Measurements from ENCODE around the gene ANXA11. TPM values are rescaled to one million over a fixed set of nuclear protein-coding genes. Genes with fewer than 3 reads are reported as not detected.
"Not testable (repeated sequence)": the region's sequence is repeated elsewhere in the genome, so short reads cannot be mapped to it uniquely, and the experiment has no call there.

ANXA11 gene
- total and polyA plus RNA-seq, 2 donors (not counting 1 experiment from before 2014, with no cell fraction given) = 124 to 206 TPM

- no peak for DNase-seq (ENCODE audit: low read depth in 2 of 2)
- Histone ChIP-seq H3K36me3 (ENCODE audit: control insufficient read depth, insufficient read depth, low read length) (no peaks in the 10 kb centered on the region), H3K27ac (ENCODE audit: insufficient read depth, low read length) (no peak overlapping the region), H3K9ac (ENCODE audit: insufficient read depth, low read length) (no peak overlapping the region), H3K4me2 (ENCODE audit: extremely low read depth, insufficient read depth, low read length) (no peak overlapping the region), H2AFZ (ENCODE audit: low read length) (no peak overlapping the region), H3K79me2 (ENCODE audit: control insufficient read depth, insufficient read depth, low read length) (no peaks in the 10 kb centered on the region), H3K4me1 (ENCODE audit: control insufficient read depth, extremely low read depth, insufficient read depth, low read length) (no peaks in the 10 kb centered on the region), H3K9me3 (ENCODE audit: control insufficient read depth, insufficient read depth, low read depth, low read length) (no peaks in the 10 kb centered on the region), H3K4me3 (replicated peaks in 1 of 4; ENCODE audit: control extremely low read depth in 1 of 4, insufficient read depth in 1 of 4, low read depth in 3 of 4, low read length in 4 of 4) (no peak overlapping the region), H3K27me3 (ENCODE audit: control insufficient read depth, insufficient read depth, low read length) (peaks cover 2% of the 10 kb centered on the region), H4K20me1 (ENCODE audit: control insufficient read depth, extremely low read depth, insufficient read depth, low read length) (no peaks in the 10 kb centered on the region)
- TF ChIP-seq CTCF (conservative IDR thresholded peaks at IDR 0.05 in 1 of 2, IDR thresholded peaks at IDR 0.05 in 1 of 2; ENCODE audit: low read depth in 1 of 2, low read length in 2 of 2) (no peak), EZH2 (IDR thresholded peaks at IDR 0.05; ENCODE audit: low read length, missing control alignments) (no peak)
These were observed 47.1 kb upstream of the ANXA11 start for GRCh38 chr10:80252296-80252887.

GRCh38 chr10:80251703-80252280 is 46.5 kb upstream of the ANXA11 start:
- H3K4me2 ChIP-seq (ENCODE audit: extremely low read depth, insufficient read depth, low read length); H3K36me3 ChIP-seq (ENCODE audit: control insufficient read depth, insufficient read depth, low read length); H3K4me1 ChIP-seq (ENCODE audit: control insufficient read depth, extremely low read depth, insufficient read depth, low read length); H3K9ac ChIP-seq (ENCODE audit: insufficient read depth, low read length); H3K27me3 ChIP-seq (ENCODE audit: control insufficient read depth, insufficient read depth, low read length); H3K79me2 ChIP-seq (ENCODE audit: control insufficient read depth, insufficient read depth, low read length); H2AFZ ChIP-seq (ENCODE audit: low read length); H3K27ac ChIP-seq (ENCODE audit: insufficient read depth, low read length); H3K4me3 ChIP-seq (replicated peaks in 1 of 4; ENCODE audit: control extremely low read depth in 1 of 4, insufficient read depth in 1 of 4, low read depth in 3 of 4, low read length in 4 of 4); H3K9me3 ChIP-seq (ENCODE audit: control insufficient read depth, insufficient read depth, low read depth, low read length); H4K20me1 ChIP-seq (ENCODE audit: control insufficient read depth, extremely low read depth, insufficient read depth, low read length); DNase-seq (ENCODE audit: low read depth in 2 of 2): not testable (repeated sequence)

GRCh38 chr10:80250399-80250798 is 45.1 kb upstream of the ANXA11 start:
- not testable (repeated sequence) for H4K20me1 ChIP-seq (ENCODE audit: control insufficient read depth, extremely low read depth, insufficient read depth, low read length); H3K36me3 ChIP-seq (ENCODE audit: control insufficient read depth, insufficient read depth, low read length); H3K4me1 ChIP-seq (ENCODE audit: control insufficient read depth, extremely low read depth, insufficient read depth, low read length); H3K4me2 ChIP-seq (ENCODE audit: extremely low read depth, insufficient read depth, low read length); H3K9ac ChIP-seq (ENCODE audit: insufficient read depth, low read length); H3K79me2 ChIP-seq (ENCODE audit: control insufficient read depth, insufficient read depth, low read length); H3K9me3 ChIP-seq (ENCODE audit: control insufficient read depth, insufficient read depth, low read depth, low read length); DNase-seq (ENCODE audit: low read depth in 2 of 2); H3K27ac ChIP-seq (ENCODE audit: insufficient read depth, low read length); H3K4me3 ChIP-seq (replicated peaks in 1 of 4; ENCODE audit: control extremely low read depth in 1 of 4, insufficient read depth in 1 of 4, low read depth in 3 of 4, low read length in 4 of 4); H2AFZ ChIP-seq (ENCODE audit: low read length); H3K27me3 ChIP-seq (ENCODE audit: control insufficient read depth, insufficient read depth, low read length)

- H3K79me2 ChIP-seq (ENCODE audit: control insufficient read depth, insufficient read depth, low read length); H3K27me3 ChIP-seq (ENCODE audit: control insufficient read depth, insufficient read depth, low read length); H3K9ac ChIP-seq (ENCODE audit: insufficient read depth, low read length); H4K20me1 ChIP-seq (ENCODE audit: control insufficient read depth, extremely low read depth, insufficient read depth, low read length); H3K9me3 ChIP-seq (ENCODE audit: control insufficient read depth, insufficient read depth, low read depth, low read length); DNase-seq (ENCODE audit: low read depth in 2 of 2); H3K4me3 ChIP-seq (replicated peaks in 1 of 4; ENCODE audit: control extremely low read depth in 1 of 4, insufficient read depth in 1 of 4, low read depth in 3 of 4, low read length in 4 of 4); H3K4me1 ChIP-seq (ENCODE audit: control insufficient read depth, extremely low read depth, insufficient read depth, low read length); H3K27ac ChIP-seq (ENCODE audit: insufficient read depth, low read length); H3K36me3 ChIP-seq (ENCODE audit: control insufficient read depth, insufficient read depth, low read length); H2AFZ ChIP-seq (ENCODE audit: low read length); H3K4me2 ChIP-seq (ENCODE audit: extremely low read depth, insufficient read depth, low read length): not testable (repeated sequence)
These were observed 44.6 kb upstream of the ANXA11 start for GRCh38 chr10:80249906-80250305.

- H3K4me2 ChIP-seq (ENCODE audit: extremely low read depth, insufficient read depth, low read length); H3K4me3 ChIP-seq (replicated peaks in 1 of 4; ENCODE audit: control extremely low read depth in 1 of 4, insufficient read depth in 1 of 4, low read depth in 3 of 4, low read length in 4 of 4); H3K9me3 ChIP-seq (ENCODE audit: control insufficient read depth, insufficient read depth, low read depth, low read length); H2AFZ ChIP-seq (ENCODE audit: low read length); H3K27ac ChIP-seq (ENCODE audit: insufficient read depth, low read length); H3K4me1 ChIP-seq (ENCODE audit: control insufficient read depth, extremely low read depth, insufficient read depth, low read length); H3K79me2 ChIP-seq (ENCODE audit: control insufficient read depth, insufficient read depth, low read length); H3K27me3 ChIP-seq (ENCODE audit: control insufficient read depth, insufficient read depth, low read length); H4K20me1 ChIP-seq (ENCODE audit: control insufficient read depth, extremely low read depth, insufficient read depth, low read length); H3K9ac ChIP-seq (ENCODE audit: insufficient read depth, low read length); DNase-seq (ENCODE audit: low read depth in 2 of 2); H3K36me3 ChIP-seq (ENCODE audit: control insufficient read depth, insufficient read depth, low read length): not testable (repeated sequence)
These were observed 42.3 kb upstream of the ANXA11 start for GRCh38 chr10:80247611-80248010.

- H3K79me2 ChIP-seq (ENCODE audit: control insufficient read depth, insufficient read depth, low read length); H3K9me3 ChIP-seq (ENCODE audit: control insufficient read depth, insufficient read depth, low read depth, low read length); H4K20me1 ChIP-seq (ENCODE audit: control insufficient read depth, extremely low read depth, insufficient read depth, low read length); H3K27ac ChIP-seq (ENCODE audit: insufficient read depth, low read length); H3K9ac ChIP-seq (ENCODE audit: insufficient read depth, low read length); H3K4me3 ChIP-seq (replicated peaks in 1 of 4; ENCODE audit: control extremely low read depth in 1 of 4, insufficient read depth in 1 of 4, low read depth in 3 of 4, low read length in 4 of 4); H3K4me1 ChIP-seq (ENCODE audit: control insufficient read depth, extremely low read depth, insufficient read depth, low read length); H3K27me3 ChIP-seq (ENCODE audit: control insufficient read depth, insufficient read depth, low read length); H2AFZ ChIP-seq (ENCODE audit: low read length); DNase-seq (ENCODE audit: low read depth in 2 of 2); H3K4me2 ChIP-seq (ENCODE audit: extremely low read depth, insufficient read depth, low read length); H3K36me3 ChIP-seq (ENCODE audit: control insufficient read depth, insufficient read depth, low read length): not testable (repeated sequence)
These were observed 39.0 kb upstream of the ANXA11 start for GRCh38 chr10:80244371-80244770.
